ENCODE data around the gene LSM11. TPM values are rescaled to one million over a fixed set of nuclear protein-coding genes. Genes with fewer than 3 reads are reported as not detected.
A peak's percentile ranks its signal among the peaks of the same experiment; 100 is the strongest.

LSM11 gene
- total RNA-seq, 6 experiments from 2014 or later, result 0.75 to 1.5 (median 1.0) TPM

- no peaks in the 10 kb centered on the region for H3K27me3 ChIP-seq
- no peaks in the 10 kb centered on the region for H3K9me3 ChIP-seq
- TF ChIP-seq, protein P1, sequence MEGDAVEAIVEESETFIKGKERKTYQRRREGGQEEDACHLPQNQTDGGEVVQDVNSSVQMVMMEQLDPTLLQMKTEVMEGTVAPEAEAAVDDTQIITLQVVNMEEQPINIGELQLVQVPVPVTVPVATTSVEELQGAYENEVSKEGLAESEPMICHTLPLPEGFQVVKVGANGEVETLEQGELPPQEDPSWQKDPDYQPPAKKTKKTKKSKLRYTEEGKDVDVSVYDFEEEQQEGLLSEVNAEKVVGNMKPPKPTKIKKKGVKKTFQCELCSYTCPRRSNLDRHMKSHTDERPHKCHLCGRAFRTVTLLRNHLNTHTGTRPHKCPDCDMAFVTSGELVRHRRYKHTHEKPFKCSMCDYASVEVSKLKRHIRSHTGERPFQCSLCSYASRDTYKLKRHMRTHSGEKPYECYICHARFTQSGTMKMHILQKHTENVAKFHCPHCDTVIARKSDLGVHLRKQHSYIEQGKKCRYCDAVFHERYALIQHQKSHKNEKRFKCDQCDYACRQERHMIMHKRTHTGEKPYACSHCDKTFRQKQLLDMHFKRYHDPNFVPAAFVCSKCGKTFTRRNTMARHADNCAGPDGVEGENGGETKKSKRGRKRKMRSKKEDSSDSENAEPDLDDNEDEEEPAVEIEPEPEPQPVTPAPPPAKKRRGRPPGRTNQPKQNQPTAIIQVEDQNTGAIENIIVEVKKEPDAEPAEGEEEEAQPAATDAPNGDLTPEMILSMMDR (IDR thresholded peaks at IDR 0.05), result no peak
- no peak for TF ChIP-seq POLR2A (IDR thresholded peaks at IDR 0.05)
- peaks cover 0 to 16% (median 0%) of the 10 kb centered on the region in 4 donors for H3K4me1 ChIP-seq
- DNase-seq (no peak), ATAC-seq (no peak)
- H3K27ac ChIP-seq, result no peak overlapping the region
- H3K36me3 ChIP-seq, result peaks cover 0 to 17% (median 0%) of the 10 kb centered on the region in 4 donors
- intact Hi-C loops (cut with DNase I), result no loop called here
- H3K4me3 ChIP-seq, result no peak overlapping the region
- WGBS (ENCODE audit: insufficient coverage, low coverage, low lambda C conversion rate, missing lambda C conversion rate), result 64% methylated on average over 4 of the region's 4 CpGs
These were observed 2.4 kb upstream of the LSM11 start for GRCh38 chr5:157741131-157741530.

- 16% methylated on average over 33 of the region's 56 CpGs for WGBS (ENCODE audit: insufficient coverage, low coverage, low lambda C conversion rate, missing lambda C conversion rate)
These were observed 819 bp downstream of the LSM11 start for GRCh38 chr5:157744051-157745011.

DNA sequence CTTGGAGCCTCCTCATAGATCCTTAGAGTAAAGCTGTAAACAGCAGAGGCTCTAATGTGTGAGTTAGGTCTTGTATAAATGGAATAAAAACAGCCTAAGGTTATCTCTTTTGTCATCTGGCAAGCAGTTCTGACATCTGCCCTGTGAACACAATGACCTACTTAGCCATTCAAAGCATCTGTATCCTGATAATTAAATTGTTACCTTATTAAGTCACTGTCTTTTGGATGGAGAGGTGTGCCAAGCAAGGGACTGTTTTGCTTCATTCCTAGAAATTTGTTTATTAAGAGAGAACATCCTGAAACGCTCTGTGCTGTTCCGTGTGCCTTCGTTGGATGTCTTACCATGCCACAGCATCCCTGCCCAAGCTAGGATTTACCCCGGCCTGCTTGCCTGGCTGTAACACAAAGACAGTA, 1.5 kb downstream of the LSM11 start:
- intact Hi-C loops (cut with DNase I), result no loop called here
- Histone ChIP-seq H3K9me3 (no peaks in the 10 kb centered on the region), H3K4me1 (peaks cover 0 to 21% (median 3%) of the 10 kb centered on the region in 4 donors), H3K27ac (no peak overlapping the region), H3K4me3 (no peak overlapping the region), H3K27me3 (no peaks in the 10 kb centered on the region), H3K36me3 (no peaks in the 10 kb centered on the region)
- 83% methylated on average over 2 of the region's 4 CpGs for WGBS (ENCODE audit: insufficient coverage, low coverage, low lambda C conversion rate, missing lambda C conversion rate)
- ATAC-seq, result no peak
- TF ChIP-seq POLR2A (IDR thresholded peaks at IDR 0.05), result no peak
- TF ChIP-seq, protein P1 (IDR thresholded peaks at IDR 0.05), result no peak
- no peak for DNase-seq

More at GRCh38 chr5:157744051-157745011, 819 bp downstream of the LSM11 start:
- H3K36me3 ChIP-seq, result peaks cover 0 to 2% (median 0%) of the 10 kb centered on the region in 4 donors
- H3K27me3 ChIP-seq, result no peaks in the 10 kb centered on the region
- no peaks in the 10 kb centered on the region for H3K9me3 ChIP-seq
- intact Hi-C loops (cut with DNase I), result no loop called here
- TF ChIP-seq POLR2A (IDR thresholded peaks at IDR 0.05), result no peak
- TF ChIP-seq, protein P1 (IDR thresholded peaks at IDR 0.05), result no peak
- H3K27ac ChIP-seq, result peak overlapping the region in 1 of 3 donors; percentile 53
- DNase-seq (peak; percentile 53 to 73 (median 53)), ATAC-seq (peak in 1 of 4 donors; percentile 10)
- peaks cover 0 to 16% (median 0%) of the 10 kb centered on the region in 4 donors for H3K4me1 ChIP-seq
- H3K4me3 ChIP-seq, result peak overlapping the region; percentile 71 to 82 (median 81)

GRCh38 chr5:157747173-157747740, 3.7 kb downstream of the LSM11 start:
- Histone ChIP-seq H3K27ac (no peak overlapping the region), H3K4me1 (peaks cover 0 to 33% (median 8%) of the 10 kb centered on the region in 4 donors), H3K36me3 (no peaks in the 10 kb centered on the region), H3K9me3 (no peaks in the 10 kb centered on the region), H3K4me3 (no peak overlapping the region), H3K27me3 (no peaks in the 10 kb centered on the region)
- intact Hi-C loops (cut with DNase I), result no loop called here
- WGBS (ENCODE audit: insufficient coverage, low coverage, low lambda C conversion rate, missing lambda C conversion rate), result 88% methylated on average over 6 of the region's 6 CpGs
- no peak for DNase-seq
- ATAC-seq, result no peak
- no peak for TF ChIP-seq POLR2A (IDR thresholded peaks at IDR 0.05)
- TF ChIP-seq, protein P1 (IDR thresholded peaks at IDR 0.05), result no peak
